B cell (primary cell): ENCODE measurements around the gene BACH2.

Experiments
- EZH2 ChIP-seq: IDR thresholded peaks from 2 replicates; pipeline ENCODE4 v1.6.1; 2012; ENCODE audit warnings: borderline replicate concordance, low read depth, mild to moderate bottlenecking, moderate library complexity, low read length; ENCODE audit not compliant: insufficient read depth, poor library complexity, severe bottlenecking
- TF ChIP-seq, protein P1 (sequence below): fragments of 200-600 bp; IDR thresholded peaks from one replicate; pipeline ENCODE4 v1.8.0; 2022; ENCODE audit warnings: antibody characterized with exemption, mild to moderate bottlenecking

DNA sequence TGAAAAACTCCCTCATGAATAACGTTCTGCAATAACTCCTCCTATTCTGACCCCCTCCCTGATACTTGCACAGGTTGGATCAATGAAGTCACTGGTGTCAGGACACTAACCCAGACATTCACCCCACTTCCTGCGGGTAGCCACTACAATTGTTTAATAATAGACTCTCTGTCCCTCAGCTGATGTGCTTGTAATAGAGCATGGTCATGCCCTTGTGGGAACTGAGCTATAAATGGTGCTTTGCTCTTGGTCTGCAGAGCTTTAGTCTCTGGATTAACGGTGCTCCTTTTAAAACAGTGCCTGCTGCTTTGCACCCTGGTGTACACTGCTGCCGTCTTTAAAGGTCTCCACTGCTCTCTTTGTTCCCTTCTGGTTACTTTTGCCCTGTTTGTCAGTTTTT, 127.3 kb downstream of the BACH2 start:
- TF ChIP-seq, protein P1, sequence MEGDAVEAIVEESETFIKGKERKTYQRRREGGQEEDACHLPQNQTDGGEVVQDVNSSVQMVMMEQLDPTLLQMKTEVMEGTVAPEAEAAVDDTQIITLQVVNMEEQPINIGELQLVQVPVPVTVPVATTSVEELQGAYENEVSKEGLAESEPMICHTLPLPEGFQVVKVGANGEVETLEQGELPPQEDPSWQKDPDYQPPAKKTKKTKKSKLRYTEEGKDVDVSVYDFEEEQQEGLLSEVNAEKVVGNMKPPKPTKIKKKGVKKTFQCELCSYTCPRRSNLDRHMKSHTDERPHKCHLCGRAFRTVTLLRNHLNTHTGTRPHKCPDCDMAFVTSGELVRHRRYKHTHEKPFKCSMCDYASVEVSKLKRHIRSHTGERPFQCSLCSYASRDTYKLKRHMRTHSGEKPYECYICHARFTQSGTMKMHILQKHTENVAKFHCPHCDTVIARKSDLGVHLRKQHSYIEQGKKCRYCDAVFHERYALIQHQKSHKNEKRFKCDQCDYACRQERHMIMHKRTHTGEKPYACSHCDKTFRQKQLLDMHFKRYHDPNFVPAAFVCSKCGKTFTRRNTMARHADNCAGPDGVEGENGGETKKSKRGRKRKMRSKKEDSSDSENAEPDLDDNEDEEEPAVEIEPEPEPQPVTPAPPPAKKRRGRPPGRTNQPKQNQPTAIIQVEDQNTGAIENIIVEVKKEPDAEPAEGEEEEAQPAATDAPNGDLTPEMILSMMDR: no peak
- TF ChIP-seq EZH2: no peak
